NCI-H82 treated with DMSO at 0.1 percent for 48 hours (cell line): Measurements from ENCODE around the gene SMTN.
"Not testable (repeated sequence)": the region's sequence is repeated elsewhere in the genome, so short reads cannot be mapped to it uniquely, and the experiment has no call there.

Source experiments
- DNase-seq: peaks from one replicate; lab custom pipeline; 2025; ENCODE audit not compliant: unreplicated experiment; lab: John Stamatoyannopoulos, UW

Gene SMTN

DNA sequence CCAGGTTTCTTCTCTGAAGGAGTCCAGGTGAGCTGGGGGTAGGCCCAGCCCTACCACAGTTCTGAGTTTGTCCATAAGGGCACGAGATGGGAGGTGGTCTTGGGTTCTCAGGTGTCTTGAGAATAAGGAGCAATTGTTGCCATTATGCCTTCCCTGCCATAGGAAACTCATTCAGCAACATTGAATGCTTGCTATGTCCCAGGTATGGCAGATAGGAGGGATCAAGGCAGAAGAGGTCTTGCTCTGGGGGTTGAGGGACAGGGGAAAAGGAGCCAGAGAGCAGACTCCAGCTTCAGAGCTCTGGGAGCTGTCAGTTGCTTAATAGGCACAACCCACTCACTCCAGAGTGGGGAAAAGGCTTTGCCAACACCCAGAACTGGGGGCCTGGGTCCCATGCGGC lies 22.0 kb downstream of the SMTN start:
- DNase-seq: no peak

DNA sequence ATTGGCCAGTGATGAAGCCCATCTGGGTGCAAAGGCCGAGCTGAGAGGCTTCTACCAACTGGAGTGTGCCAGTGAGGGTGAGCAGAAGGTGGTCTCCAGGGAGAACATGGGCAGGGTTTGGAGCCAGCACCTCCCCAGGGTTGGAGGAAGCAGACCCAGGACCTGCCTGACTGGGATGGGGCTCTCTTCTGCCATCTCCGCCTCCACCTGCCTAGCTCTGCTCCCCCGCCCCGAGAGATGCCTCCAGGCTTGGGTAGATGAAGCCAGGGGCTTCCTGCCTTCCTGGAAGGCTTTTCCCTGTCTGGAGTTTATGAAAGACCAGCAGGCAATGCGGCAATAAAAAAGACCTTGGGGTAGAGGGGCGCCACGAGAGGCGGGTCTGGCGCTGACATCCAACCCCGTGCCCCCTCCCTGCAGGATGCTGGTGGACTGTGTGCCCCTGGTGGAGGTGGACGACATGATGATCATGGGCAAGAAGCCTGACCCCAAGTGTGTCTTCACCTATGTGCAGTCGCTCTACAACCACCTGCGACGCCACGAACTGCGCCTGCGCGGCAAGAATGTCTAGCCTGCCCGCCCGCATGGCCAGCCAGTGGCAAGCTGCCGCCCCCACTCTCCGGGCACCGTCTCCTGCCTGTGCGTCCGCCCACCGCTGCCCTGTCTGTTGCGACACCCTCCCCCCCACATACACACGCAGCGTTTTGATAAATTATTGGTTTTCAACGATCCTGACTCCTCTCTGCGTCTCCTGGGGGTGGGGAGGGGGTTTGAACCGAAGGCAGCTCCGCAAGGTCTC lies 23.0 kb downstream of the SMTN start:
- no peak for DNase-seq

DNA sequence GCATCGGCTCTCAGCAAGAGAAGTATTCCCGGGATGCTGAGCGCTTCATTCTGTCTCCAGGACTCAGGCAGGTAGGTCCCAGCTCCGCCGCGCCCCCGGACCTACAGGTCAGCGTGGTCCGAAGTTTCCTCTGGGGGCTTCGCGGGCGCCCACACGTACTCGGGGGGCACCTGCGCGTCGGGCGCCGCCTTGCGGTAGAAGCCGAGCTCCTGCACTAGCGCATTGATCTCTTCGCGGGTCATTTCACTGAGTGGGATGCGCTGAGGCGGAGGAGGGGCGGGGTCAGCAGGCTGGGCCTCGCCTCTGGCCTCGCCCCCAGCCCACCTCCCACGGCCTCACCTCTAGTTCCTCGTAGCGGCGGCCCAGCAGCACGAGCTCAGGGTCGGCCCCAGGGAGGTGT lies 23.8 kb downstream of the SMTN start:
- no peak for DNase-seq

DNA sequence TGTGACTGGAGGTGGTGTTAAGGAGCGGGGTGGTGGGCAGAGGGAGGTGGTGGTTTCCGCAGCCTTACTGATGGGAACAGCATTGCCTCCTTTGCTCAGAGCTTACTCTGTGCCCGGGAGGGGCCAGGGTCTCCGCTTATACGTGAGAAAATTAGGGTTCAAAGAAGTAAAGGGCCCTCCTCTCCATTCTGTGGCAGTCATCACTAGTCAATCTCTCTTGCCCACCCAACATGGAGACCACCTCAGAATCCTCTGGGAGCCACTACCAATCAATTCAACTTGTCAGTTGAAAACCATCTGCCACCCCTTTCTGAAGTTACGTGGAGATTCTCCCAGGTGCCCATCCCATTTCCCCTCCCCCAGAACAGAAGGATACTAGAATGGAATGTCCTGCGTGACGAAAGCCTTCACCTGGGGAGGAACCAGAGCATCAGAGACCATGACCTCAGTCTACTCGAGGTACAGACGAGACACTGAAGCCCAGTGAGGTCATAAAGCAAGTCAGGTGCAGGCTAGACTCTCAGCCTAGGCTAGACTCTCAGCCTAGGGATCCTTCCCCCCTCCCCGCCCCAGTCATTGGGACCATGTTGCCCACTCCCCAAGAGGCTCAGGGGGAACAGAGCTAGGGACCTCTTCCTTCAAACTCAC lies 24.3 kb downstream of the SMTN start:
- no peak for DNase-seq

DNA sequence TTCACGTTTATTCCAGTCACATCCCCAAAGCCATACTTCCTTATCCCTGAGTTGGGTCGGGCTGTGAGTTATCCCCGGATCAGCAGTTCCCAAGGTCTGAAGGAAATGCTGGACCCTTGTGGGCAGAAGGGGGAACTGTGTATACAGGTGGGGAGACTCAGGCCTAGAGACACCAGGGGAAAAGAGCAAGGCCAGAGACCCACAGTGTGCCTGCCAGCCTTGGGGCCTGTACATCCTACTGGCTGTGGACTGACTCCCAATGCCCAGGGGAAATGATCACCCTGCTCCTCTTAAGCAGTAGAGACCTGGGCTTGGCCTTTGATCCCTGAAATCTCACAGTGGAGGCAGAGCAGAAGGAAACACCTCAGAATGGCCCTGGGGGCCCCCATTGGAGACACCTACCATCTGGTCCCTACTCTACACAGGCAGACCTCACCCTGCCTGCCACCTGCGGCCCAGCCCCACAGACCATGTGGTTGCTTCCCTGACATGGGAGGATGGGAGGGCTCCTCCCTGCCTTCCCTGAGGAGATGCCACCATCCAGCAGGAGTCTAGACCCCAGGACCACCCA lies 25.0 kb downstream of the SMTN start:
- DNase-seq: no peak

DNA sequence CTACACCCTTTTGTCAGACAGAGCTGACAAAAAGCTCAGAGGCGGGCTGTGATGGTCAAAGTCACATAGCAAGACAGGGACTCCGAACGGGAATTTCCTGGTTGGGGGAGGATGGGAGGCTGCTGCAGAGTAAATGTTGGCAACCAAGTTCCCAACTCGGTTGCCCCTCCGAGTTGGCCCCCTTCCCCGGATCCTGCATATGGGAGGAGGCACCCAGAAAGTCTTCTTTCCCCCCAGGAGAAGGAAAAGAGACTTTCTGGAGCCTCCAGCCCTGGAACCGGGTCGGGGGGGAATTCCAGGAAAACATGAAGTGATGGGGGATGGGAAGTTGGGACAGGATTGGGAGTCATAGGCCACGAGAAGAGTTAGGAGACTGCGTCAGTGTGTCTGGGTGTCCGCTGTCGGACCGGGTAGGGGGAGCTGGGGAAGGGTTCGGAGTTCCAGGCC lies 25.6 kb downstream of the SMTN start:
- DNase-seq: no peak

DNA sequence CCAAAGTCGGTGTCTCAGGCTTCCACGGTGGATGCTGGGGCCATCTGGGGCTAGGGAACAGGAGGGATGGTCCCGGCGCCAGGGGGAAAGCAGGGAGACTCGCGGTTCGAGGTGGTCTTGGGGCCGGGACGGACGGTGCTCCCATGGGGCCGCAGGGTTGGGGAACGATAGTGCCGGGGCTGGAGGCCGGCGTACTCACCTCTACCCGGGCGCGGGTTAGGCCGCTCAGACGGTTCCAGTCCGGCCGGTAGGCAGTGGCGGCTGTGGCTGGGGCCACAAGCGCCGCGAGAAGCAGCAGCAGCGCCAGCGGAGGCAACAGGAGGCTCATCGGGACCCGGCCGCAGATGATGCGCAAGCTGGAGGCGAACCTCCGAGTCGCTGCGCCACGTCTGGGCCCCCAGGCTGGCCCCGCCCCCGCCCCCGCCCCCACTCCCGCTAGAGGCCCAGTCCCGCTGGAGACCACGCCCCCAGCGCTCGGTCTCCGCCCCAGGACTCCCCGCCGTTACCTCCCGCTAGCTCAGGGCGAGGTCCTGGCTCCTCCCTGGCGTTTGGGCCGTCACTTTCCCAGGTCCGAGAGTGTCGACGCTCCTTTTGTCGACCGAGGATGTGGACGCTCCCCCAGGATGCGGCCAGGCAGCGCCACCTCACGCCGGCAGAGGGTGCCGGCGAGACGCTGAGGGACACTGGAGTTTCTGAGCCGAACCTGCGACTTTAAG lies 26.2 kb downstream of the SMTN start, which contains the start of gene SELENOM:
Gene SELENOM (minus strand): TSS at position 391 of the 716 bp plus-strand sequence. CDS start 63 bp downstream, at position 328.
- peak; percentile 72 for DNase-seq

DNA sequence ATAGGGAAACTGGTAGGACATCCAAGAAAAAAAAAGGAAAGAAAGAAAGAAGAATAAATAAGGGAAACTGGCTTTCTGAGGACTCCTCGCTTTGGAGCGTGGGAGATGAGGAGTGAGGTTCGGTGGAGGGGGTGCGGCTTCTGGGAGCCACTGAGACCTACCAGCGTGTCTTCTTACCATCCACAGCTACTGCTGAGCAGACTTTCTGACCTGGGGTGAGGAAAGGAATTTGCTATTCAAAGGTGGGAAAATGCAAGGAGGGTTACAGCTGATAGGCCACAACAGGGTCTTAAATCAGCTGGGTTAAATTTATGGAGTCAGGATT lies 26.7 kb downstream of the SMTN start:
- DNase-seq: no peak

DNA sequence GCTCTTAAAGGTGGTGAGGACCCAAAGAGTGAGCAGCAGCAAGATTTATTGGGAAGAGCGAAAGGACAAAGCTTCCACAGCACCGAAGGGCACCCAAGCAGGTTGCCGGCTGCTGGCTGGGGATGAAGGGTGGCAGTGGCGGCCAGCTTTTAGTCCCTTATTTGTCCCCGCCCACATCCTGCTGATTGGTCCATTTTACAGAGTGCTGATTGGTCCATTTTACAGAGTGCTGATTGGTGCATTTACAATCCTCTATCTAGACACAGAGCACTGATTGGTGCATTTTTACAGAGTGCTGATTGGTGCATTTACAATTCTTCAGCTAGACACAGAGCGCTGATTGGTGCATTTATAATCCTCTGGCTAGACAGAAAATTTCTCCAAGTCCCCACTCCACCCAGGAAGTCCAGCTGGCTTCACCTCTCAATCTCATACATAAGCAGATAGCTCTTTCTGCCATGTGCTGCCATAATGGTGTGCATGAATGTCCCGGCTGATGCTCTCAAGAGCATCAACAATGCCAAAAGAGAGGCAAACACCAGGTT lies 31.5 kb downstream of the SMTN start:
- DNase-seq: not testable (repeated sequence)

DNA sequence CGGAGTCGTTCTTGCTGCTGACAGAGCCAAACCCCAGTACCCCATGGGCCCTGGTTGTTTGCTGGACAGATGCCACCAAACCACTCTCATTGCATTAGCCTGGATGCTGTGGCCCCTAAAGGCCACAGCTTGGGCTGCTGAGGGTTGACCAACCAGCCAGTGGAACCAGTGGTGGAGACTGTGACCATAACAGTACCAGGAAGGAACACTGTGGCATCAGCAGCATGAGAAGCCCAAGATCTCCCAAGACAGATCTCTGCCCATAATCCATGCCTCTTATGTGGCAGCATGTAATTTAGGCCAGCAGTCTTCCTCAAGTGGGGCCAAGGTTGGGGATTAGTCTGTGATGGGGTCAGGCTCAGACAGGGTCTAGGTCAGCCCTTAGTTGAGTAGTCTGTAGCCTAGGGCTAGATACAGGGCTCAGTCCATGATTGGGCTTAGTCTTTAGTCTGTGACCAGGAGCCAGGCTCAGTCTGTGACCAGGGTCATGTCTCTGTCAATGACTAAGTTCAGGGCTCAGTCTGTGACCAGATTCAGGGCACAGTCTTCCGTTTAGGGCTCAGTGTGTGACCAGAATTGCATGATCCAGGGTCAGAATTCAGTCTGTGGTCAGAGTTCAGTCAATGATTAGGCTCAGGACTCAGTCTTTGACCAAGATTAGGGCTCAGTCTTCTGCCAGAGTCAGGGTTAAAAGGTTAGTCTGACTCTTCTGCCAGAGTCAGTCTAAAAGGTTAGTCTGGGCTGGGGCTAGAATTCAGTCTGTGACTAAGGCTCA lies 37.1 kb downstream of the SMTN start:
- no peak for DNase-seq

DNA sequence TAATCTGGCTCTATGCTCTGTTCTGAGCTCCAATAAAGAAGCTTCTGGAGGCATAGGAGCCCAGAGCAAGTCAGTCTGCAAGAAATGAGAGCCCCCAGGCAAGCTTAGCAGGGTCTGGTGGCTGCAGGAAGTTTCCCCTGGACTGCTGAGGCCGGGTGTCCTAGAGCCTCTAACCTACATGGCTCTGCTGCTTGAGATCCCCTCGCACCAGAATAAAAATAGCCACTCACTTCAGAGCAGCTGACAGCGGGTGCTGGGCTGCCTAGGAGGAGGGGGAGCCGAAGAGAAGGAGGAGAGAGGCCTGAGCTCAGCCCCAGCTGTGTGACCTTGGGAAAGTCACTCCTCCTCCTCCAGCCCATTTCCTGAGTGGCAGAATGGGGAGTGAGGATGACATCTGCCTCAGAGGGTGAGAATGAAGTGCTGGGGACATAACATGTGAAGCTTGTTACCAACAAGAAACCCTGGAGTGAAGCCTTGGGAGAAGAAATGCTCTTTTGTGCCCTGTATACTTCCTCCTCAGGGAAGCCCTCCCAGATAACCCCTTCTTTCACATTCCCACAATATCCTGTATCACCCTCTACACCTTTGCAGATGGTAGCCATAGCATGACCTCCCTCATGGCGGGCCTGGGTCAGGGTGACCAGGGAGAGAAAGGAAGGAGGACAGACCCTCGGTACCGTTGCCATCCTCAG lies 38.1 kb downstream of the SMTN start:
- no peak for DNase-seq

DNA sequence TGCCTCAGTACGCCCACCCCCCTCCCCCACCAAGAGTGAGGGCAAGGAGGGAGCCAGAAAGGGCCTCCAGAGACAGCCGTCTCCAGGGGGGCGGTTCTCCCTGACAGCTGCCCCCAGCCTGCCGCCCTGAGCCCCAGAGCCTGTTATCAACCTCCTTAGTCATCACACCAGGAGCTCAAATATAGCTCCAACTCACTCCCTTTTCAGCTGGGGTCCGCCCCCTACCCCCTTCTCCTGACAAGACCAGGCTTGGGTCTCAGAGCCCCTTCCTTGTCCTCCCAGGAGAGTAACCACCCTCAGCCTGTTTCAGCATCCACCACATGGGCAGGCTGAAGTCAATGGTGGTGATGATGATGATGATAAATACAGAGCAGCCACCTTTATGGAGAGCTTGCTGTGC lies 39.1 kb downstream of the SMTN start:
- DNase-seq: no peak

DNA sequence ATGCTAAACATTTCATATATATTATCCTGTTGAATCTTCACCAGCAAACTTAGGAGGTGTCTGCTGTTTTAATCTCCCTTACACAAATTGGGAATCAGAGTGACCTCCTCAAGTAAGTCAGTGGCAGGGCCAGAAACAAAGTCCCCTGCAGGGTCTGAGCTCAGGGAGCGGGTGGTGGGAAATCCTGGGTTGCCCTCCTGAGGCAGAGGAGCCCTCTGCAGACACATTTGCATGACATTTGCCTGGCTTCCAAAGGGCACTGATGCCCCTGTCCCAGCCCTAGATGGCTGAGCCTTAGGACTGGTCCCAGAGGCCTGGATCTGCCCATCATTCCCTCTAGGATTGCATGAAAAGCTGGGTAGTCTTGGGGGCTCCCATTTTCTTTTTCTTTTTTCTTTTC lies 39.5 kb downstream of the SMTN start:
- no peak for DNase-seq

DNA sequence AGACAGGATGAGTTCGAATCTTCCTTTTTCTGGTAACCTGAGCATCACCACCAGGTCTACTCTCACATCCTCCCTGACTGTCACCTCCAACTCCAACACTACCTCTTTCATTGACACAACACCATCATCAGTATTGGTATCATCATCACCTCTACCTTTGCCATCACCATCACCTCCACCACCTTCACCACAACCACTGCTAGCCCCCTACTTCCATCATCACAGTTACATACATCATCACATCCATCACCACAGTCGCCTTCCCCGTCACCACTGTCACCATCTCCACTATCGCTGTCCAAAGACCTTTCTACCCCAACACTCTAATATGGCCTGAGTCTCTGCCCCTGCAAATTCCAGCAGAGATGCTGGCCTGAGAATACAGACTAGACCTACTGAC lies 40.3 kb downstream of the SMTN start:
- no peak for DNase-seq

DNA sequence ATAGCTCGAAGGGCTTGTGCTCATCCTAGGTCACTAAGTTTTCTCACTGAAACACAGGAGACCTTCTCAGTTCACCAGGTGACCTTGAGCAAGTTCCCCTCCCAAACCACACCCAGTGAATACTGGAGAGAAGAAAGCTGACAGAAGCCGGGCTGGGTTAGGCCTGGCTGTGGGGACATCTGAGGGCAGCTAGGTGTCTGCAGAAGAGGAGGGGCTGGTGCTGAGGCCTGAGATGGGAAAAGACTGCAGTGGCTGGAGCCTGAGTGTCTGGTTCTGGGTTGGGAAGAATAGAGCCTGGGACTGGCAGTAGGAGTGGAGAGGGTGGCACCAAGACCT lies 41.0 kb downstream of the SMTN start:
- no peak for DNase-seq

DNA sequence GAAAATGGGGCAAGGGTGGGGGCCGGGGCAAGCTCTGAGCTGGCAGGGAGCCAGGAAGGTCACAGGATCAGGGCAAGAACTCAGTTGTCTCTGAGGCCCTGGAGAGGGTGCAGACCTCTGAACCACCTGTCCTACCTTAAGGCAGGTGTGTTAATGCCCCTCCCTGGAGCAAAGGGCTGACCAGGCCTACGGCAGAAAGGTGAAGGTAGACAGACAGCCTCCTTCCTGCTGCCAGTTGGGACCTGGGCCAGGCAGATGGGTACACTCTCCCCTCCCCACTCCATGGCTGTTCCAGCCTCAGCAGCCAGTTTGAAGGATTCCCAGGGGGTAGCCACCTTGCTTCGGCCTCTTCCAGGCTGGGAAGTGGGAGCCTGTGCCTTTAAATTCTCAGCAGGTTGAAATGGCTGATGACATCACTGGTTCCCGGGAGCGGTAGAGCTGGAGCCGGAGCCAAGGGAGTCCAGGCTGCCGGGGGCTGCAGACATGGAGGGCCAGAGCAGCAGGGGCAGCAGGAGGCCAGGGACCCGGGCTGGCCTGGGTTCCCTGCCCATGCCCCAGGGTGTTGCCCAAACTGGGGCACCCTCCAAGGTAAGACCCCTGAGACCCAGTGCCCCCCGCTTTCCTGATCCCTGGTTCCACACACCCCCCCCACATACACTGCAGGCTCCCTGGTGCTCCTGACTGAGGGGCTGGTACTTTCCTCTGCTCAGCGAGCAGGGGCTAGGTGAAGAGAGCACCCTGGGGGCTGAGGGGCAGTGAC lies 41.6 kb downstream of the SMTN start, which contains the start of gene INPP5J:
Gene INPP5J (plus strand): TSS at position 435 of the 760 bp plus-strand sequence. CDS start 49 bp downstream, at position 484.
- DNase-seq: no peak

DNA sequence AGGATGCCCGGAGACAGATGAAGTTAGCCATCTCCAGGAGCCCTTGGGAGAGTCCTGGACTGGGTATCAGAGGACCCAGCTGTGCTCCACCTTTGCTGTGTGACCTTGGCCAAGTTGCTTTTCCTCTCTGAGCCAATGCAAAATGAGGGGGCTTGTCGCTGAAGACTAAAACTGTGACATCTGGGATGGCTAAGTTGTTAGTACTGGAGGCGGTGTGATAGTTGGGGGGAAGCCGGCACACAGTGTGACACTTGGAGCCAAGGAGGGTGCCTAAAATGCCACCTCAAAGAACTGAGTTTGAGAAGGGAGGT lies 42.1 kb downstream of the SMTN start:
- no peak for DNase-seq

DNA sequence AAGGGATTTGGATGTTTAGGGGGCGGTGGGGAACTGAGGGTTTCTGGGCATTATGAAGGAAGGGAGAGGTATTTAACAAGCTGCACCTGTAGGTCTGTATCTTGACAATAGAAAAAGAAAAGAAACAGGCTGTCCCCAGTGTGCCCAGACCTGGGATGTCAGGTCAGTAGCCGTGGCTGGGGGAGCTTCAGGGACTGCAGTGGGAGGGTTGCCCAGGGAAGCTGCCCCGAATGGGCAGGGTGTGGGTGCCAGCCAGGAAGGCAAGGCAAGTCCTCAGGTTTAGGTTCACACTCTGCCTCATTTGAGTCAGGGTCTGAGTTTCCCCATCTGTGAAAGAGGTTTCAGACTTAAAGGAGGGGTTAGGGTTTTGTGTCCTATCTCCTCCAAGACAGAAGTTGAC lies 43.2 kb downstream of the SMTN start:
- no peak for DNase-seq

DNA sequence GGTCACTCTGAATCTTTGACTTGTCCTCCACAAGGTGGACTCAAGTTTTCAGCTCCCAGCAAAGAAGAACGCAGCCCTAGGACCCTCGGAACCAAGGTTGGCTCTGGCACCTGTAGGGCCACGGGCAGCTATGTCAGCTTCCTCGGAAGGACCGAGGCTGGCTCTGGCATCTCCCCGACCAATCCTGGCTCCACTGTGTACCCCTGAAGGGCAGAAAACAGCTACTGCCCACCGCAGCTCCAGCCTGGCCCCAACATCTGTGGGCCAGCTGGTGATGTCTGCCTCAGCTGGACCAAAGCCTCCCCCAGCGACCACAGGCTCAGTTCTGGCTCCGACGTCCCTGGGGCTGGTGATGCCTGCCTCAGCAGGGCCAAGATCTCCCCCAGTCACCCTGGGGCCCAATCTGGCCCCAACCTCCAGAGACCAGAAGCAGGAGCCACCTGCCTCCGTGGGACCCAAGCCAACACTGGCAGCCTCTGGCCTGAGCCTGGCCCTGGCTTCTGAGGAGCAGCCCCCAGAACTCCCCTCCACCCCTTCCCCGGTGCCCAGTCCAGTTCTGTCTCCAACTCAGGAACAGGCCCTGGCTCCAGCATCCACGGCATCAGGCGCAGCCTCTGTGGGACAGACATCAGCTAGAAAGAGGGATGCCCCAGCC lies 43.8 kb downstream of the SMTN start:
- DNase-seq: no peak
